ENCODE data around the gene BTD. TPM values are rescaled to one million over a fixed set of nuclear protein-coding genes. Genes with fewer than 3 reads are reported as not detected.

The BTD gene
- polyA plus RNA-seq, 3 donors = 21.9 to 24.1 (median 22.3) TPM

- DNase-seq (ENCODE audit: extremely low read depth in 1 of 11, low read depth in 9 of 11, low spot score in 4 of 11) = no peak
Observed at GRCh38 chr3:15682561-15683185, 81.1 kb downstream of the BTD start.

GRCh38 chr3:15683253-15683652 is 81.7 kb downstream of the BTD start:
- no peak for DNase-seq (ENCODE audit: extremely low read depth in 1 of 11, low read depth in 9 of 11, low spot score in 4 of 11)

- no peak for DNase-seq (ENCODE audit: extremely low read depth in 1 of 11, low read depth in 9 of 11, low spot score in 4 of 11)
Observed at GRCh38 chr3:15685927-15686326, 84.4 kb downstream of the BTD start.

- DNase-seq (ENCODE audit: extremely low read depth in 1 of 11, low read depth in 9 of 11, low spot score in 4 of 11) = no peak
Observed at GRCh38 chr3:15690230-15690629, 88.7 kb downstream of the BTD start.

- no peak for DNase-seq (ENCODE audit: extremely low read depth in 1 of 11, low read depth in 9 of 11, low spot score in 4 of 11)
Observed at GRCh38 chr3:15690748-15691147, 89.2 kb downstream of the BTD start.

- DNase-seq (ENCODE audit: extremely low read depth in 1 of 11, low read depth in 9 of 11, low spot score in 4 of 11) = no peak
Observed at GRCh38 chr3:15693355-15693754, 91.8 kb downstream of the BTD start.

- no peak for DNase-seq (ENCODE audit: extremely low read depth in 1 of 11, low read depth in 9 of 11, low spot score in 4 of 11)
Observed at GRCh38 chr3:15694628-15695027, 93.1 kb downstream of the BTD start.

Other genes starting within 250 kb of the BTD start
- gene METTL6, start 174.2 kb upstream of the BTD start, polyA plus RNA-seq (ENCODE audit: insufficient read length in 3 of 3) = 10 to 100 TPM; 27.8 to 30.4 (median 28.9) TPM
- 10 to 100 TPM; 17.1 to 23.0 (median 21.3) TPM for gene EAF1, start 174.1 kb upstream of the BTD start, polyA plus RNA-seq (ENCODE audit: insufficient read length in 3 of 3)
- gene COLQ, start 80.0 kb upstream of the BTD start, polyA plus RNA-seq (ENCODE audit: insufficient read length in 3 of 3) = 1 to 10 TPM; 4.0 to 8.9 (median 6.1) TPM
- 10 to 100 TPM; 19.9 to 26.4 (median 24.9) TPM for gene HACL1, start 176 bp upstream of the BTD start, polyA plus RNA-seq (ENCODE audit: insufficient read length in 3 of 3)
- gene ANKRD28, start 196.2 kb downstream of the BTD start, polyA plus RNA-seq (ENCODE audit: insufficient read length in 3 of 3) = 10 to 100 TPM; 38.3 to 51.1 (median 48.8) TPM